HG03060 (cell line): ENCODE measurements around the gene ZAP70.

Source experiments
- ATAC-seq: cut with Tn5 transposase; IDR thresholded peaks from one replicate; pipeline ENCODE4 v1.9.1; 2021; ENCODE audit warnings: low read depth, moderate number of reproducible peaks; ENCODE audit not compliant: unreplicated experiment

ZAP70 gene

DNA sequence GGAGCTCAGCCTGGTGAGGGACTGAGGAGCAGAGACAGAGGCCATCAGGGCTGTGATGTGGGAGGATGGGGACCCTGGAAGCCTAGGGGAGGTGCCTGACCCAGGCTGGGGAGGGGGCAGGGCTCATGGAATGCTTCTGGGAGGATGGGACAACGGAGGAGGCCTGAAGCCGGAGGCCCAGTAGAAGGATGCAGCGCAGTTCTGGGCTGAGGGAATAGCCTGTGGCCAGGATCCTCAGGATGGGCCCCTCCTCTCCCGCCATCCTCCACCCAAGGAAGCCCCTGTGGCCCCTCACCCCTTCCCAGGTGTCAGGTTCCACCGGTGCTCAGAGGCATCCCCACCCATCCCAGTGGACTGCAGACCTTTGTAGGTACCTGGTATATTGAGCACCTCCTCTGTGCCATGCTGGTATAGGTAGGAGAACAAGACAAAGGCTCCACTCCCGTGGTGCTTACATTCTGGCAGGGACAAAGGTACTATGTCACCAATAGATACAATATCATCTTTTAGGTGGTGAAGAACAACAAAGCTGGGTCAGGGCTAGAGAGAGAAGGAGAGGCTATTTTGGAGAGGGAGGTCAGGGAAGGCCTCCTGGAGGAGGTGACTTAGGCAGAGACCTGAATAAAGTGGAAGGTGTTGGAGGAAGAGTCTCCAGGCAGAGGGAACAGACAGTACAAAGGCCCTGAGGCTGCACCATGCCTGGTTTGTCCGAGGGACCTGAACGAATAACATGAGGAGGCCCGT is 2.7 kb downstream of the ZAP70 start:
- ATAC-seq, result no peak

GRCh38 chr2:97716695-97717612 is 3.6 kb downstream of the ZAP70 start:
- no peak for ATAC-seq

- no peak for ATAC-seq
Measured at GRCh38 chr2:97717613-97717995, 4.2 kb downstream of the ZAP70 start.

DNA sequence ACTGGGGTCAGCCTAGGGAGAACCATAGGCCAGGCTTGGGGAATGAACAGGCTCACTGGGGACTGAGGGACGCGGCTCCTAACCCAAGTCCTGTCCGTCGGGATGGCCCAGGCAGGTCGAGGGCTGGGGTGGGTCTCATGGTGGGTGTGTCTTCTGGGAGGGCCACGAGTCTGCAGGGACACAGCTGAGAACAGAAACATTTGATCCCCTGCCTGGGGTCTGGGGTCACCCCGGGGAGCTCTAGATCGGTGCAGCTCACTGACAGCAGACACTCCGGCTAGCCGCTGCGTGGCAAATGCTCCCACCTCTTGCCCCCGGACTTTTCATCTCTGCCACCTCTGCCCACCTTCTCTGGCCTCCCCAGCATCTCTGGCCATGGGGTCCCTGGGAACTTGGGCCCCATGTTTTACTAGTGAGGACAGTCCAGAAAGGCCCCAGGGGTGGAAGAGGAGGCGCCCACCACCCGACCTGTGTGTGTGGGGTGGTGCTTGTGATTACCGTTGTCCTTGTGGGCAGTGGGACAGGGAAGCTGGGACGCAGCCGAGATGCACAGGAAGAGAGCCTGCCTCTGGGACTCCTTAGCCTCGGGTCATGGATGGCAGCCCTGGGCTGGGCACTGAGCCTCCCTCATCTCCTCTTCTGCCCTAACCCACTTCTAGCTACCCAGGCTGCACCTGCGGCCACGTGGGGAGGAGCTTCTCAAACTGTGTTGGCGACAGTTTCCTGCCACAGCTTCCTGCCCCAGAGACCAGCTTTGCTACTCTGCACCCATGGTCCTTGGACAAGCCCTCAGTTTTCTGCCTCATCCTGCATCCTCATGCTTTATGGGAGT is 4.9 kb downstream of the ZAP70 start:
- ATAC-seq, result no peak

GRCh38 chr2:97718942-97719341 is 5.6 kb downstream of the ZAP70 start:
- no peak for ATAC-seq

- no peak for ATAC-seq
Measured at GRCh38 chr2:97719362-97720155, 6.2 kb downstream of the ZAP70 start.

GRCh38 chr2:97720746-97721145 is 7.4 kb downstream of the ZAP70 start:
- ATAC-seq, result no peak

GRCh38 chr2:97722227-97722626 is 8.9 kb downstream of the ZAP70 start:
- ATAC-seq, result no peak

DNA sequence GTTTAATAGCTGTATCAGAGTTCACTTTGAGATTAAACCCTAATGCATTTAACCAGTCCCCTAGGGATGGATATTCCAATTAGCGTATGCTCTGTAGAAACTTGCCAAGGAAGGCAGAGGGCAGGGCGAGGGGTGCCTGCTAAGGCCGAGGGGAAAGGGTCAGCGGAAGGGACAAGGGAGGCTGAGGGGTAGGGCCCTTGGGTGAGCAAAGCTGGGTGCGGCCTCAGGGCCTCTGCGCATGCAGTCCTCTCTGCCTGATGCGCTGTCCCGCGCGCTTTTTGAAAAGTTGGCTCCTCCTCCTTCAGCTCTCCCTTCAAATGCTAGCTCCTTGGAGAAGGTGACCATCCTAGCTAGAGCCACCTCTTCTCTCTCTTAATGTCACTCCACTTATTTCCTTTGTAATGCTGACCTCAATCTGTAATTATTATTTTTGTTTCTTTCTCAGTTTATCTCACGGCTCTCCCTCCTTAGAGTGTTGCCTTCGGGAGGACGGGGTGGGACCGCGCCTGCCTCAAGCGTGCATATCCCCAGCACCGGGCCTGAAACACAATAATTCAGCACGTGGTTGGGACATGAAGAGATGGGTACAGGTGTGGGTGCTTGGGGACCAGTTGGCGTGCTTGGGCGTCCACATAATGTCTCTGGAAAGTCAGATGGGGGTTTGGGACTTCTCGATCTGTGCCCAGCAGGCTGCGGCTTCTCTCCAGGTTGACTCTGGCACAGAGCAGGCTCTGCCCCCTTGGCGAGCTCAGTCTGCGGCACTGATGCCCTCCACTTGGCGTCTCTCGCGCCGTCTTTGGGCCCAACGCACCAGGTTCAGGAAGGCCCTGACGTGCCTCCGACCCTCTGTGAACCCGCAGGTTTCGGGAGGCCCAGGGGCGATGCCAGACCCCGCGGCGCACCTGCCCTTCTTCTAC is 10.0 kb downstream of the ZAP70 start:
- ATAC-seq, result no peak

- ATAC-seq, result no peak
Measured at GRCh38 chr2:97724073-97724410, 10.7 kb downstream of the ZAP70 start.

GRCh38 chr2:97724501-97724900 is 11.1 kb downstream of the ZAP70 start:
- ATAC-seq, result no peak

DNA sequence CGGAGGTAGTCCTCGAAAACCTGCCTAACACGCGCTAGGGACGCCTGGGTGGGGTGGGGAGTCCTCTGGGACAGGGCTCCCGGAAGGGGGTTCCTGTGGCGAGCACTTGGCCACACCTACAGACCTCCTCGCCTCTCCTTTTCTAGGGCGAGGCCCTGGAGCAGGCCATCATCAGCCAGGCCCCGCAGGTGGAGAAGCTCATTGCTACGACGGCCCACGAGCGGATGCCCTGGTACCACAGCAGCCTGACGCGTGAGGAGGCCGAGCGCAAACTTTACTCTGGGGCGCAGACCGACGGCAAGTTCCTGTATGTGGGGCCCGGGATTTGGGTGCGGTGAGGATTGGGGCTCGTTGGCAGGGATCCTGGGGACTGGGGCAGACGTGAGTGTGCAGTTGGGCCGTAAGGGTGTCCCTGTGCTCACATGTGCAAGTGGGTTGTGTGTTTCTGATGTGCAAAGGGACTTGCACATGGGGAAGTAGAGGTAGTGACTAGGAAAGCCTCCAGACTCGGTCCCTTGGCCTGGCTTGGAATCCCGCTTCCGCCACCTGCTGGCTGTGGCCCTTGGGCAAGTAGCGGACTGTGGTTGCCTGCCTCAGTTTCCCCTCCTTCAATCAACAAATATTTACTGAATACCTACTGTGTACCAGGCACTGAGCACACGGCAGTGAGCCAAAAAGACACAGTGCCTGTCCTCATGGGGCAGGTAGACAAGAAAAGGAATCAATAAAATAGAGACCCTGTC is 11.7 kb downstream of the ZAP70 start:
- ATAC-seq, result no peak

DNA sequence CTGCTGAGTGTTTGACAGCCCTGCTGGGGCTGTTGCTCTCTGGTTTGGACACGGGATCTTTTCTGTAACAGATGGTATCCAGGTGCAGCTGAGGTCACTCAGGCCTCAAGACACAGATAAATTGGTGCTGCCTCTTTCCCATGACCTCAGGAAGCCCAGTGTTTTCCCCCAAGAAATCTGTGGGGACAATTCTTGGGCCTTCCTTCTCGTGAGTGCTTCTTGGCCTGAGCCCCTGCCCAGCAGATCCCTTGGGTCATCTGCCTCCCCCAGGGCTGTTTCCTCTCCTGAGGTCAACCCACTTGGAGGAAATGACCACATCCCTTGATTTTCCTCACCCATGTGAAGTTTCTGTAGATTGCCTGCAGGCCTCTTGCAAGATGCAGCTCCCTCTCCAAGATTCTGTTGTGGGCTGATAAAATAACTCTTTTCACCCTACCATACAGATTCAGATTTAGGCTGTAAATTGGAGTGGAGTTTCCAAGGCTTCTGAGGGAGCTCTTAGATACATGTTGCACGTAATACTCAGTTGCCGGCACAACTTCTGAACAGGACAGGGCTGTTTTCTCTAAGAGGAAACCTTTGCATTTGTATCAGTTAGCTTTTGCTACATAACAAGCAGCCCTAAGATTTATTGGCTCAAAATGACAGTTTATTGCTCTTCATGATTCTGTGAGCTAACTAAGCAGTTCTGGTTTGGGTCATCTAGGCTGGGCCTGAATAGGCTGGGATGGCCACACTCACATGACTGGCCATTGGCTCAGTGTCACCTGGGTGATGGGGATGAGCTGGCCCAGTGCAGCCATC is 13.1 kb downstream of the ZAP70 start:
- ATAC-seq, result no peak

- ATAC-seq, result no peak
Measured at GRCh38 chr2:97727296-97727695, 13.9 kb downstream of the ZAP70 start.

GRCh38 chr2:97728091-97728731 is 14.8 kb downstream of the ZAP70 start:
- ATAC-seq, result no peak

DNA sequence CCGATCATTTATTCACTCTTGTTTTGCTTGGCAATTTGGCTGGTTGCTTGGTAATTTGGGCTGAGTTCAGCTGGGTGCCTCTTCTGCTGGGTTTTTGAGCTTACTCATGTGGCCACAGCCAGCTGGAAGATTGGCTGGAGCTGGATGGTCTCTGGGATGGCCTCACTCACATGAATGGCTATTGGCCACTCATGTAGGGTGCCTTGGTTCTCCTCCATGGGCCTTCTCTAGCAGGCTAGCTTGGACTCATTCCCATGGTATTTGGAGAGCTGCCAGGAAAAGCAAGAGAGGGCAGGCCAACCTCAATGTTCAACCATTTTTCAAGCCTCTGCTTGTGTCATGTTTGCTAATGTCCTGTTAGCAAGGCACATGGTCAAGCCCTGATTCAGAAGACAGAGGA is 16.9 kb downstream of the ZAP70 start:
- ATAC-seq, result no peak

- ATAC-seq, result no peak
Measured at GRCh38 chr2:97731274-97732020, 18.1 kb downstream of the ZAP70 start.
